ENCODE measurements around the gene CREBZF. TPM values are rescaled to one million over a fixed set of nuclear protein-coding genes. Genes with fewer than 3 reads are reported as not detected.

The CREBZF gene
- total and polyA plus RNA-seq, 9 of the 15 experiments (the other 6 are each of a cell fraction or from before 2014, with no cell fraction given) = 7.2 to 70.2 (median 40.5) TPM

DNA sequence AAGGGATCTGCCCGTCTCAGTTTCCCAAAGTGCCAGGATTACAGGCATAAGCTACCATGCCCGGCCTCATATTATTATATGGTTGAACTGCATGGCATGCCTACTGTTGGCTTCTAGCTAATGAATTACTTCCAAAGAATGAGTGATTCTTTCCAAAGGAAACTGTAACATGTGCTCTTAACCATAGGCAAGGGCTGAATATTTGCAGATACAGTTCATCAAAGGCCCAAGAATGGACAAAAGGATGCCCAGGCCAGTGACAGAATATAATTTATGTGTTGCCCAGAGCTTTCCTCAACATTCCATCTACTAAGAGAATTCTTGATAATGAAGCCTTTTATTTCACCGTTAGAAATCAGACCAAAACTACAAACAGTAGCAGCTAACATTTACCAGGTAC, 48.0 kb upstream of the CREBZF start (continued):
- TF ChIP-seq, protein P1, sequence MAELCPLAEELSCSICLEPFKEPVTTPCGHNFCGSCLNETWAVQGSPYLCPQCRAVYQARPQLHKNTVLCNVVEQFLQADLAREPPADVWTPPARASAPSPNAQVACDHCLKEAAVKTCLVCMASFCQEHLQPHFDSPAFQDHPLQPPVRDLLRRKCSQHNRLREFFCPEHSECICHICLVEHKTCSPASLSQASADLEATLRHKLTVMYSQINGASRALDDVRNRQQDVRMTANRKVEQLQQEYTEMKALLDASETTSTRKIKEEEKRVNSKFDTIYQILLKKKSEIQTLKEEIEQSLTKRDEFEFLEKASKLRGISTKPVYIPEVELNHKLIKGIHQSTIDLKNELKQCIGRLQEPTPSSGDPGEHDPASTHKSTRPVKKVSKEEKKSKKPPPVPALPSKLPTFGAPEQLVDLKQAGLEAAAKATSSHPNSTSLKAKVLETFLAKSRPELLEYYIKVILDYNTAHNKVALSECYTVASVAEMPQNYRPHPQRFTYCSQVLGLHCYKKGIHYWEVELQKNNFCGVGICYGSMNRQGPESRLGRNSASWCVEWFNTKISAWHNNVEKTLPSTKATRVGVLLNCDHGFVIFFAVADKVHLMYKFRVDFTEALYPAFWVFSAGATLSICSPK (IDR thresholded peaks at IDR 0.05; ENCODE audit: borderline replicate concordance) = no peak
- TF ChIP-seq SMAD3 (CRISPR knock-in tag; conservative IDR thresholded peaks at IDR 0.05) = no peak
- TF ChIP-seq COPS2 (conservative IDR thresholded peaks at IDR 0.05) = no peak
- no peak for TF ChIP-seq FOS (IDR thresholded peaks at IDR 0.05; ENCODE audit: extremely low read depth, insufficient read length)

DNA sequence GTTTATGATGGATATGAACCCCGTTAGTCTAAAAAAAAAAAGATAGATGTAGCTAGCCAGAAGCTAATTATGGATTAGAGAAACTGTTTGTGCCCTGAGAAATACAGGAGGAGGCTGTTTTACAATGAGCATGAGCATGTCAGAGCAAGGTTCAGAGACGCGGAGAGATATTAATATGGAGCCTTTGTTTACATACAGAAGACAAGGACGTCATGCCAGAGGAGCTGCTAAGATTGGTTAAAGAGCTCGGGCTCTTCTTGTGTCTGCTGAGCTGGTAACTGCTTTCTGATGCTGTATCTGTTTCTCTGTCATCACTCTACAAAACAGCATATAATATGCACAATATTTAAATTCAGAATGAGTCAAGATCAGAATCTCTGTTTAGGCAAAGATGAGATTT, 46.0 kb upstream of the CREBZF start:
- Histone ChIP-seq H3K9ac (ENCODE audit: insufficient read depth in 1 of 2, low read depth in 2 of 2, low read length in 2 of 2) (no peak overlapping the region), H3K27me3 (ENCODE audit: control insufficient read depth in 2 of 2, insufficient read depth in 2 of 2, low read length in 2 of 2) (peaks cover 4% of the 10 kb centered on the region in 2 experiments; a peak in 2 of 5 replicates), H3K9me3 (replicated peaks; ENCODE audit: control insufficient read depth, insufficient read depth, low read depth, low read length) (no peaks in the 10 kb centered on the region), H3K4me1 (replicated peaks in 1 of 2; ENCODE audit: control insufficient read depth in 2 of 2, insufficient read depth in 2 of 2, low read length in 2 of 2) (no peaks in the 10 kb centered on the region), H3K4me2 (ENCODE audit: insufficient read depth, low read length) (no peak overlapping the region), H4K20me1 (replicated peaks; ENCODE audit: control insufficient read depth, insufficient read depth, low read length) (no peaks in the 10 kb centered on the region), H3K36me3 (ENCODE audit: control insufficient read depth, insufficient read depth, low read length) (no peaks in the 10 kb centered on the region), H3K9me1 (ENCODE audit: control insufficient read depth, insufficient read depth, low read length) (no peaks in the 10 kb centered on the region), H3K79me2 (ENCODE audit: control insufficient read depth, insufficient read depth, low read length) (no peaks in the 10 kb centered on the region), H3K4me3 (no peak overlapping the region), H2AFZ (ENCODE audit: low read depth, low read length) (no peak overlapping the region), H3K27ac (ENCODE audit: extremely low read depth, low read depth, low read length) (no peak overlapping the region)
- POLR2A ChIA-PET = interaction anchor here (0.6 to 0.7 kb wide), 4 partner anchors 9 to 732 kb away, joined by 3 read pairs; no protein-coding TSS in a partner anchor
- CTCF ChIA-PET (ENCODE audit: low intra/inter-chr PET ratio) = no interaction called here
- FAIRE-seq (no peak), ATAC-seq (no peak), DNase-seq (ENCODE audit: extremely low read depth in 1 of 4, low spot score in 3 of 4) (no peak)
- no TSS peak for BruUV-seq (replicated peaks)
- in situ Hi-C loops (cut with MboI) (no loop called here), intact Hi-C loops (cut with micrococcal nuclease) (no loop called here)
- 0% methylated on average over 5 of the region's 5 CpGs for WGBS (ENCODE audit: insufficient coverage, low coverage, missing lambda C conversion rate)
- TF ChIP-seq ZBTB8A (IDR thresholded peaks at IDR 0.05; ENCODE audit: partially characterized antibody) = no peak
- TF ChIP-seq ZNF146 (CRISPR knock-in tag; IDR thresholded peaks at IDR 0.05; ENCODE audit: unreplicated experiment) = no peak
- no peak for TF ChIP-seq BRD4 (IDR thresholded peaks at IDR 0.05)
- TF ChIP-seq U2AF1 (optimal IDR thresholded peaks at IDR 0.05; ENCODE audit: low read depth, low read length) = no peak
- TF ChIP-seq ZNF121 (CRISPR knock-in tag; conservative IDR thresholded peaks at IDR 0.05) = no peak
- no peak for TF ChIP-seq THRA (IDR thresholded peaks at IDR 0.05)
- TF ChIP-seq CSDE1 (IDR thresholded peaks at IDR 0.05) = no peak
- TF ChIP-seq FOXO4 (CRISPR knock-in tag; IDR thresholded peaks at IDR 0.05) = no peak
- no peak for TF ChIP-seq GABPB1 (CRISPR knock-in tag; IDR thresholded peaks at IDR 0.05)
- TF ChIP-seq ZSCAN29 (IDR thresholded peaks at IDR 0.05) = no peak
- no peak for TF ChIP-seq TCF7L2 (IDR thresholded peaks at IDR 0.05; ENCODE audit: low read depth, low read length)
- TF ChIP-seq EWSR1 (IDR thresholded peaks at IDR 0.05; ENCODE audit: borderline replicate concordance, low read depth, partially characterized antibody) = no peak
- TF ChIP-seq NCOA4 (IDR thresholded peaks at IDR 0.05; ENCODE audit: partially characterized antibody) = no peak
- no peak for TF ChIP-seq SNRNP70 (optimal IDR thresholded peaks at IDR 0.05; ENCODE audit: low read depth, low read length)
- TF ChIP-seq SMARCB1 (IDR thresholded peaks at IDR 0.05; ENCODE audit: insufficient read length, low read depth) = no peak

Measured in K562 (cell line).